ENCODE data around the gene DENND5B. TPM values are rescaled to one million over a fixed set of nuclear protein-coding genes. Genes with fewer than 3 reads are reported as not detected.
"Not testable (repeated sequence)": the region's sequence is repeated elsewhere in the genome, so short reads cannot be mapped to it uniquely, and the experiment has no call there.

DENND5B gene
- total RNA-seq, 4 donors from 2014 or later = 4.6 to 6.4 (median 5.4) TPM

GRCh38 chr12:31477687-31478086 is 113.2 kb downstream of the DENND5B start:
- TF ChIP-seq POLR2A (IDR thresholded peaks at IDR 0.05) (no peak), CTCF (IDR thresholded peaks at IDR 0.05) (no peak)
- intact Hi-C loops (cut with DNase I; ENCODE audit: low total_unique reads) = no loop called here
- DNase-seq (ENCODE audit: low spot score in 2 of 2) = no peak
- no peak overlapping the region for H3K4me3 ChIP-seq (ENCODE audit: low read depth, poor library complexity, severe bottlenecking)

- TF ChIP-seq POLR2A (IDR thresholded peaks at IDR 0.05) (no peak), CTCF (IDR thresholded peaks at IDR 0.05) (no peak)
- no peak overlapping the region for H3K4me3 ChIP-seq (ENCODE audit: low read depth, poor library complexity, severe bottlenecking)
- intact Hi-C loops (cut with DNase I; ENCODE audit: low total_unique reads) = no loop called here
- no peak for DNase-seq (ENCODE audit: low spot score in 2 of 2)
- 89 to 94% methylated on average over 4 of the region's 4 CpGs for whole genome bisulfite sequencing, 2 donors
Measured at GRCh38 chr12:31476437-31476836, 114.5 kb downstream of the DENND5B start.

GRCh38 chr12:31475610-31476009 is 115.3 kb downstream of the DENND5B start:
- 92 to 95% methylated on average over 7 of the region's 7 CpGs for WGBS, 2 donors

GRCh38 chr12:31474751-31475150 is 116.2 kb downstream of the DENND5B start:
- no peak for TF ChIP-seq POLR2A (IDR thresholded peaks at IDR 0.05)
- TF ChIP-seq CTCF (IDR thresholded peaks at IDR 0.05) = no peak
- DNase-seq (ENCODE audit: low spot score in 2 of 2) = no peak
- 96 to 98% methylated on average over 2 of the region's 2 CpGs for WGBS, 2 donors

More at GRCh38 chr12:31475610-31476009, 115.3 kb downstream of the DENND5B start:
- intact Hi-C loops (cut with DNase I; ENCODE audit: low total_unique reads); H3K4me3 ChIP-seq (ENCODE audit: low read depth, poor library complexity, severe bottlenecking); DNase-seq (ENCODE audit: low spot score in 2 of 2): not testable (repeated sequence)

GRCh38 chr12:31471823-31472222 is 119.1 kb downstream of the DENND5B start:
- no peak for TF ChIP-seq POLR2A (IDR thresholded peaks at IDR 0.05)
- TF ChIP-seq CTCF (IDR thresholded peaks at IDR 0.05) = no peak
- intact Hi-C loops (cut with DNase I; ENCODE audit: low total_unique reads) = no loop called here
- no peak overlapping the region for H3K4me3 ChIP-seq (ENCODE audit: low read depth, poor library complexity, severe bottlenecking)
- WGBS, 2 donors = 88% methylated on average over 7 of the region's 7 CpGs
- no peak for DNase-seq (ENCODE audit: low spot score in 2 of 2)

More at GRCh38 chr12:31474751-31475150, 116.2 kb downstream of the DENND5B start:
- H3K4me3 ChIP-seq (ENCODE audit: low read depth, poor library complexity, severe bottlenecking) = no peak overlapping the region
- intact Hi-C loops (cut with DNase I; ENCODE audit: low total_unique reads) = no loop called here

GRCh38 chr12:31471051-31471450 is 119.9 kb downstream of the DENND5B start:
- no peak for TF ChIP-seq POLR2A (IDR thresholded peaks at IDR 0.05)
- no peak for TF ChIP-seq CTCF (IDR thresholded peaks at IDR 0.05)
- no peak for DNase-seq (ENCODE audit: low spot score in 2 of 2)
- no peak overlapping the region for H3K4me3 ChIP-seq (ENCODE audit: low read depth, poor library complexity, severe bottlenecking)
- intact Hi-C loops (cut with DNase I; ENCODE audit: low total_unique reads) = no loop called here
- WGBS, 2 donors = 74 to 87% methylated on average over 6 of the region's 6 CpGs

Measured in lower leg skin (tissue), 4 donors.